Bone marrow (tissue), 2 donors: Measurements from ENCODE around the gene DUSP19.

ENCODE experiments used
- DNase-seq, 2 donors: peaks; one replicate each; lab custom pipeline; 2025; lab: John Stamatoyannopoulos, UW

DUSP19 gene

GRCh38 chr2:183068561-183068960 is 10.0 kb upstream of the DUSP19 start:
- DNase-seq = no peak

GRCh38 chr2:183069174-183069573 is 9.4 kb upstream of the DUSP19 start:
- DNase-seq = no peak

- DNase-seq = no peak
Observed at GRCh38 chr2:183070942-183071844, 7.4 kb upstream of the DUSP19 start.

GRCh38 chr2:183072177-183072576 is 6.4 kb upstream of the DUSP19 start:
- DNase-seq = no peak

GRCh38 chr2:183078163-183078463 is 434 bp upstream of the DUSP19 start:
- peak in 1 of 2 donors; percentile 13 for DNase-seq

- peak in 1 of 2 donors; percentile 28 for DNase-seq
Observed at GRCh38 chr2:183079139-183079775, 710 bp downstream of the DUSP19 start.

- DNase-seq = no peak
Observed at GRCh38 chr2:183081911-183082310, 3.4 kb downstream of the DUSP19 start.

- no peak for DNase-seq
Observed at GRCh38 chr2:183088061-183088460, 9.5 kb downstream of the DUSP19 start.

GRCh38 chr2:183089192-183089851 is 10.8 kb downstream of the DUSP19 start:
- no peak for DNase-seq

GRCh38 chr2:183091318-183091953 is 12.9 kb downstream of the DUSP19 start:
- DNase-seq = no peak

- DNase-seq = no peak
Observed at GRCh38 chr2:183091954-183092345, 13.4 kb downstream of the DUSP19 start.

GRCh38 chr2:183093857-183094657 is 15.5 kb downstream of the DUSP19 start:
- no peak for DNase-seq

GRCh38 chr2:183105402-183106134 is 27.0 kb downstream of the DUSP19 start:
- DNase-seq = no peak

GRCh38 chr2:183112577-183112976 is 34.0 kb downstream of the DUSP19 start:
- no peak for DNase-seq

GRCh38 chr2:183113630-183114029 is 35.1 kb downstream of the DUSP19 start:
- no peak for DNase-seq

- DNase-seq = no peak
Observed at GRCh38 chr2:183117226-183117625, 38.7 kb downstream of the DUSP19 start.

- no peak for DNase-seq
Observed at GRCh38 chr2:183123117-183123958, 44.8 kb downstream of the DUSP19 start.

- DNase-seq = no peak
Observed at GRCh38 chr2:183123959-183124221, 45.3 kb downstream of the DUSP19 start.

GRCh38 chr2:183124222-183124956 is 45.8 kb downstream of the DUSP19 start, which contains the start of gene NUP35:
Gene NUP35, plus strand, starts transcription at chr2:183124443. Its CDS starts 15 bp downstream, at chr2:183124458.
- DNase-seq = peak; percentile 56 to 76

GRCh38 chr2:183124957-183125255 is 46.4 kb downstream of the DUSP19 start:
- no peak for DNase-seq
